Stimulated activated CD4-positive, alpha-beta T cell treated with anti-CD3 and anti-CD28 coated beads, Interleukin-2, amount 100 ng/mL, for 24 hours (primary cell): ENCODE results near the gene ETV6.

ENCODE experiments used
- DNase-seq, 2 donors: peaks; one replicate each; pipeline ENCODE4 v3.0.0-alpha.2; 2020

ETV6 gene

GRCh38 chr12:11812586-11813437, 163.3 kb downstream of the ETV6 start:
- DNase-seq, result peak in 1 of 2 donors; percentile 20

GRCh38 chr12:11813438-11813813, 164.0 kb downstream of the ETV6 start:
- no peak for DNase-seq

GRCh38 chr12:11814374-11814773, 164.9 kb downstream of the ETV6 start:
- peak in 1 of 2 donors; percentile 22 for DNase-seq

- DNase-seq, result no peak
Observed at GRCh38 chr12:11815397-11815796, 165.9 kb downstream of the ETV6 start.

GRCh38 chr12:11819643-11820042, 170.2 kb downstream of the ETV6 start:
- no peak for DNase-seq

GRCh38 chr12:11820476-11820875, 171.0 kb downstream of the ETV6 start:
- DNase-seq, result no peak

- DNase-seq, result no peak
Observed at GRCh38 chr12:11821386-11822080, 172.1 kb downstream of the ETV6 start.

- DNase-seq, result peak; percentile 62 to 75
Observed at GRCh38 chr12:11822081-11822834, 172.8 kb downstream of the ETV6 start.

GRCh38 chr12:11823043-11823442, 173.6 kb downstream of the ETV6 start:
- DNase-seq, result no peak

GRCh38 chr12:11823593-11823992, 174.1 kb downstream of the ETV6 start:
- no peak for DNase-seq

- DNase-seq, result no peak
Observed at GRCh38 chr12:11824069-11824468, 174.6 kb downstream of the ETV6 start.

GRCh38 chr12:11824736-11825135, 175.3 kb downstream of the ETV6 start:
- no peak for DNase-seq

GRCh38 chr12:11825278-11825677, 175.8 kb downstream of the ETV6 start:
- no peak for DNase-seq

GRCh38 chr12:11826574-11826973, 177.1 kb downstream of the ETV6 start:
- no peak for DNase-seq

- no peak for DNase-seq
Observed at GRCh38 chr12:11827091-11828061, 177.9 kb downstream of the ETV6 start.

GRCh38 chr12:11829764-11830194, 180.3 kb downstream of the ETV6 start:
- DNase-seq, result no peak

GRCh38 chr12:11830307-11830801, 180.9 kb downstream of the ETV6 start:
- no peak for DNase-seq

- DNase-seq, result no peak
Observed at GRCh38 chr12:11832093-11832492, 182.6 kb downstream of the ETV6 start.

- no peak for DNase-seq
Observed at GRCh38 chr12:11833174-11833895, 183.9 kb downstream of the ETV6 start.

- DNase-seq, result no peak
Observed at GRCh38 chr12:11834104-11834812, 184.8 kb downstream of the ETV6 start.

- no peak for DNase-seq
Observed at GRCh38 chr12:11834931-11835330, 185.5 kb downstream of the ETV6 start.
